Measurements from ENCODE around the gene GPR162.

Gene GPR162

GRCh38 chr12:6821591-6822425 is at the start of gene GPR162:
Gene GPR162, plus strand, starts transcription at chr12:6821821. Its CDS starts 2,078 bp downstream, at chr12:6823899.
- FAIRE-seq: no peak

- no peak for FAIRE-seq
Observed at GRCh38 chr12:6772331-6772695, 49.3 kb upstream of the GPR162 start, which contains the start of gene LAG3. Gene LAG3, plus strand, starts transcription at chr12:6772520. Its CDS starts 333 bp downstream, at chr12:6772853.

GRCh38 chr12:6772726-6773589 is 48.7 kb upstream of the GPR162 start:
- FAIRE-seq: no peak

GRCh38 chr12:6773590-6774351 is 47.9 kb upstream of the GPR162 start:
- no peak for FAIRE-seq

- FAIRE-seq: no peak
Observed at GRCh38 chr12:6774499-6775062, 47.0 kb upstream of the GPR162 start.

GRCh38 chr12:6775185-6776174 is 46.1 kb upstream of the GPR162 start:
- FAIRE-seq: no peak

GRCh38 chr12:6777386-6777785 is 44.2 kb upstream of the GPR162 start:
- FAIRE-seq: no peak

GRCh38 chr12:6778217-6778573 is 43.4 kb upstream of the GPR162 start:
- FAIRE-seq: no peak

- FAIRE-seq: no peak
Observed at GRCh38 chr12:6778574-6779550, 42.8 kb upstream of the GPR162 start.

GRCh38 chr12:6779708-6780432 is 41.8 kb upstream of the GPR162 start:
- no peak for FAIRE-seq

GRCh38 chr12:6780573-6780972 is 41.0 kb upstream of the GPR162 start:
- no peak for FAIRE-seq

- FAIRE-seq: no peak
Observed at GRCh38 chr12:6782119-6782518, 39.5 kb upstream of the GPR162 start.

GRCh38 chr12:6782850-6783566 is 38.6 kb upstream of the GPR162 start:
- FAIRE-seq: no peak

- FAIRE-seq: no peak
Observed at GRCh38 chr12:6783828-6784227, 37.8 kb upstream of the GPR162 start.

- no peak for FAIRE-seq
Observed at GRCh38 chr12:6784296-6784695, 37.3 kb upstream of the GPR162 start.

- FAIRE-seq: no peak
Observed at GRCh38 chr12:6784761-6785160, 36.9 kb upstream of the GPR162 start.

- no peak for FAIRE-seq
Observed at GRCh38 chr12:6786416-6787094, 35.1 kb upstream of the GPR162 start.

GRCh38 chr12:6787309-6787708 is 34.3 kb upstream of the GPR162 start:
- FAIRE-seq: no peak
